Ovary (tissue), 3 donors: ENCODE measurements around the gene FCN2.

Source experiments
- CTCF ChIP-seq, 3 donors: fragments of 450-650 bp in 2 of 3; fragments of 200-600 bp in 1 of 3; IDR thresholded peaks; one replicate each; pipeline versions ENCODE4 v1.5.1 to v1.8.0; 2016 to 2022; ENCODE audit warnings: antibody characterized with exemption in 3 of 3, mild to moderate bottlenecking in 1 of 3
- EP300 ChIP-seq: sonication (generic); formaldehyde crosslinking; IDR thresholded peaks from one replicate; pipeline ENCODE4 v1.6.1; 2017; ENCODE audit warnings: antibody characterized with exemption
- POLR2A ChIP-seq: fragments of 450-650 bp; IDR thresholded peaks from one replicate; pipeline ENCODE4 v1.6.1; 2017; ENCODE audit warnings: antibody characterized with exemption, mild to moderate bottlenecking, moderate library complexity
- donor health status: DM: no; HTN: no; CAD: no.

- no peak for TF ChIP-seq POLR2A
- no peak for TF ChIP-seq CTCF (IDR thresholded peaks at IDR 0.05)
- TF ChIP-seq EP300 = no peak
Observed at GRCh38 chr9:134935056-134935640, 54.5 kb downstream of the FCN2 start.
